ENCODE data around the gene FETUB.
A peak's percentile ranks its signal among the peaks of the same experiment; 100 is the strongest.
"Not testable (repeated sequence)": the region's sequence is repeated elsewhere in the genome, so short reads cannot be mapped to it uniquely, and the experiment has no call there.

The FETUB gene

DNA sequence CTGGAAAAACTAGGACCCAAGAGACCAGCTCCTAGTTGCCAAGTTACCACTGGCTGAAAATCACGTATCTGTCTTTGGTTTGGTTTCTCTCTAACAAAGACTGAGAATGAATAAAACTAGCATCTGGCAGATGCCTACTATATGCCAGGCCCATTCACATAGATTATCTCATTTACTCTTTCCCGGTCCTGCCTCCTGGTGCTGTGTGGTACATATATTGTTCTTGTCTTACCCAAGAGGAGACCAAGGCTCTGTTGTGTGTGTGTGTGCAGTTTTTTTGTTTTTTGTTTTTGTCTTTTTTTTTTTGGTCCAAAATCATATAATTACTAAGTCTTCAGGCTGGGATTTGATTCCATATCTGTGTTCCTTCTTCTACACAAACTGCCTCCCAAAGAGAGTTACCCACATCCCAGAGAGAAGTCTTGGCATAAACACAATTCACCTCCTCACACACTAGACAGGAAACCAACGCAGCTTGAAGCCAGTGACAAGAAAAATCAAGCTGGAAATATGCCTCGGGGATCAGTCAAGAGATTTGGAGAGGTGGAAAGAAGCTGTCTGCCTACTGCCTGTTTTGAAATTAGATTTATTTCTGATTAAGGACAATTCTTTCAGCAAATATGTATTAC, 26.4 kb upstream of the FETUB start:
- no peak for DNase-seq (ENCODE audit: low read depth)

DNA sequence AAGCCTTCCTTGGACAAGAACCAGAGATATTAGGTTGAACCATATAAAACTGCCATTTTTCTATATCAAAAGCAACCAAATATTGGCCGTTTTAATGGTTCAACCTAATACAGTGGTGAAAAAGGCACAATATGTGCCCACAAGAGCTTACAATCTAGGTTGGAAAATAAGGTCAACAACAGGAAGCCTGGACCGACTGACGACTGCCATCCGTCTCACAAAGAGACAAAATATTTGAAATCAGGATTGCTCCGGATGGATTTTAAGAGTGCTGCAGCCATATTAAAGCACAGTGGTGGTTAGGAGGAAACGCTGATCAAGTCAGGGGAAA, 26.0 kb upstream of the FETUB start:
- no peak for DNase-seq (ENCODE audit: low read depth)

DNA sequence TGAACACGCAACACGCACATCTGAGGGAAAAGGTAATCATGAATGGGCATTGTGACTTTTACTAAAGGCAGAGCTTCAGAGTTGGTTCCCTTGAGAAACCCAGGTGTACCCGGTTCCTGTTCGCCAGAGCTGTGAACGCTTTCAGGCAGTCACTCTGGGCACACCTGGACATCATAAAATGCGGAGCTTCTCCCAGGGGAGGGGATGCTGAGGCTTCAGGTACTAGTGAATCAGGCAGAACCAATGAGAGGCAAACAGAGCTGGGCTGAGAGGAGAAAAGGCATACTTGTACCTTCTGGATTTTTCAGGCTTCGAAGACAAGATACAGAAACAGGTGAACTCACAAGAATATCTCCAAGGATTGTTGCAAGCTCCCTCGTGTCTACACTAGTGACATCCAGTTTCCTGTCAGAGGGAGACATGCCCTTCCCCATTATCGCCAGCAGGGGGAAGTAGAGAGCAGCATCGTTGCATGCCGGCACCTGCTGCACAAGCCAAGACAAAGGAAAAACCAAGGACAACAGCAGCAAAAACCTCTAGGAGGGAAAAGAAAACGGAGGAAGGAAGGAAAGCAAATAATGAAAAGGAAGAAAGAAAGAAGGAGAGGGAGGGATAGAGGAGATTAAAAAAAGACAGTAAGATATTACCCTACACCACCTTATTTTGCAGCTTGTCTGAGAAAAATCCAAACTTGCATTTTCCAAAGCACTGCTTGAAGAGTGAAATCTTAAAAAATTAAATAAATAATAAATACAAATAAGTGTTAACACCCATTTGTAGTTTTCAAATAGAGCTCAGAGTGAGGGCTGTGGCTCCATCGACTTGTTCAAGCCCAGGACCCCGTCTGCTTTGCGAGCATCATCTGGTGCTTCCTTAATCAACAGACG, 25.4 kb upstream of the FETUB start:
- DNase-seq (ENCODE audit: low read depth): peak; percentile 55

DNA sequence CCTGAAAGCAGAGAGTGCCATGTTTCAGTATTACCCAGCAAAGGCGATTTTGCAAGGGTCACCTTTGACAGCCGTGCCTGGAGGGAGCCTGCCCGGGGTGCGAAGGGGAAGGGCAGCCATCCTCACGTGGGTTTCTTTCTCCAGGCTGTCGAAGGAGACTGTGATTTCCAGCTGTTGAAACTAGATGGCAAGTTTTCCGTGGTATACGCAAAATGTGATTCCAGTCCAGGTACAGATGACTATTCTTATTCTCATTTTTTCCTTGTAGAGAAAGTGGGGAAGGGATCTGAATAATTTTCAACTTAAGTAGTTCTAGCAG, 23.9 kb upstream of the FETUB start:
- no peak for DNase-seq (ENCODE audit: low read depth)

DNA sequence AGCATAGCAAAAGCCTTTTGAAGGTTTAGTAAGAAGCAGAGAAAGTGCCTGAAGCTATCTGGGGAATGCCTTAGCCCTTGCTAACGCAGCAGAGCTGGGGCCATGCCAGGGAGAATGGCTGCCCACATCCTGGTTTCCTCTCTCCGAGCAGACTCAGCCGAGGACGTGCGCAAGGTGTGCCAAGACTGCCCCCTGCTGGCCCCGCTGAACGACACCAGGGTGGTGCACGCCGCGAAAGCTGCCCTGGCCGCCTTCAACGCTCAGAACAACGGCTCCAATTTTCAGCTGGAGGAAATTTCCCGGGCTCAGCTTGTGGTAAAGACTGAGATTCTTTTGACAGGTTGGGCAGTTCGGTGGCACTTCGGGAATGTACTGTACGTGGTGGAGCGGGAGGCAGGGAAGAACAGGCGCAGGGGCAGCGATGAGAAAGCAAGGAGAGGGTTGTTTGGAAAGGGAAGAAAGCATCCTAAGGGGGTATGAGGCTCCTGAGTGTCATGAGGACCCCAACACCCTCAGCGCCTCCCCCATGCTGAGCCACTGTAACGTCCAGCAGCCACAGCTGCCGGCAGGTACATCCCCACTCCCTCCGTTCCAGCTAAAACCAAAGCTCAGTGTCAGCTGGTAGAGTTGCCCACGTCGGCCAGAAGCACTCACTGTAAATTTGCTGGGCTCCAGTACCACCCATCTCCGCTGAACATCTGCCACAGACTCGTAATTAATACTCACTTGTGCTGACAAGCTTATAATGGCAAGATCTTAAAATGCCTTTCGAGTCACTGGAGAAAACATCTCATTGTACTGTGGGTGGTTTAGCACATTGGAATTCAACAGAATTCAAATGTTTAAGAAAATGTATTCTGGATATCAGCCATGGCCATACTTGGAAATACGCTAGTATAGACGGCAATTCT, 22.9 kb upstream of the FETUB start:
- peak; percentile 73 for DNase-seq (ENCODE audit: low read depth)

DNA sequence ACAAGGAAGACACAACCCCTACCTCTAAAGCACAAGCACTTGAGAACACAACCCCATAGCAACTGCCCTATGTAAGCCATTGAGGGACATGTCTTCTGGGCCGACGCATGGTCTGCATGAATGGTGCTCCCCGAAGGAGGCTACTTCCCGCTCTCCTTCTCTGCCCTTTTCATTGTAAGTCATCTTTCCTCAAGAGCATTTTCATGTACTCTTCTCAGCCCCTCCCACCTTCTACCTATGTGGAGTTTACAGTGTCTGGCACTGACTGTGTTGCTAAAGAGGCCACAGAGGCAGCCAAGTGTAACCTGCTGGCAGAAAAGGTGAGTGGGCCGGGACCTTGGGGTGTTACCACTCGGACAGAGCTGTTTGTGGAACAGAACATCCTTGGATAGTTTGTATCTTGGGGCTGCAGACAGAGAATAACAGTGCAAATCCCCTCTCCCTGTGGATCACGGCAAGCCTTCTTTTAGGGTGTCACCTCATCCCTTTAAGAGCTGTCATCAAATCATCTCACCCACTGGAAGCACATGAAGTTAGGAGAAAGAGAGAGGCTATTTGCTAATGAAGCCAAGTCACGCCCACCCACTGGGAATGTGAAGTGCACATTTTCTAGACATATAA, 21.8 kb upstream of the FETUB start:
- no peak for DNase-seq (ENCODE audit: low read depth)

DNA sequence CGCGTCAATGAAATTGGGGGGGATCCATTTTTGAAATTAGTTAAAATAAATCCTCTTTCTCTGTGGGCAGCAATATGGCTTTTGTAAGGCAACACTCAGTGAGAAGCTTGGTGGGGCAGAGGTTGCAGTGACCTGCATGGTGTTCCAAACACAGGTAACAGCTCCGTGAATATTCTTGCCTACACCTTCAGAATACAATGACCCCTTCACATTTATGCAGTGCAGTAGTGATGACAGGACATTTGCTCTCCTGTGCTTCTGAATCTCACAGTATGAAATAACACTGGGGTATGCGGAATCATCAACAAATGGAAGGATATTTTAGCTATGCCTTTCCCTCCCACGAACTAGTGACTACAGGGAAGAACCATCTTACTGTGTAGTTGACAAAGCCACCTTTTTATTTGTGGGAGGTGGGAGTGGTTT, 20.4 kb upstream of the FETUB start:
- DNase-seq (ENCODE audit: low read depth): no peak

DNA sequence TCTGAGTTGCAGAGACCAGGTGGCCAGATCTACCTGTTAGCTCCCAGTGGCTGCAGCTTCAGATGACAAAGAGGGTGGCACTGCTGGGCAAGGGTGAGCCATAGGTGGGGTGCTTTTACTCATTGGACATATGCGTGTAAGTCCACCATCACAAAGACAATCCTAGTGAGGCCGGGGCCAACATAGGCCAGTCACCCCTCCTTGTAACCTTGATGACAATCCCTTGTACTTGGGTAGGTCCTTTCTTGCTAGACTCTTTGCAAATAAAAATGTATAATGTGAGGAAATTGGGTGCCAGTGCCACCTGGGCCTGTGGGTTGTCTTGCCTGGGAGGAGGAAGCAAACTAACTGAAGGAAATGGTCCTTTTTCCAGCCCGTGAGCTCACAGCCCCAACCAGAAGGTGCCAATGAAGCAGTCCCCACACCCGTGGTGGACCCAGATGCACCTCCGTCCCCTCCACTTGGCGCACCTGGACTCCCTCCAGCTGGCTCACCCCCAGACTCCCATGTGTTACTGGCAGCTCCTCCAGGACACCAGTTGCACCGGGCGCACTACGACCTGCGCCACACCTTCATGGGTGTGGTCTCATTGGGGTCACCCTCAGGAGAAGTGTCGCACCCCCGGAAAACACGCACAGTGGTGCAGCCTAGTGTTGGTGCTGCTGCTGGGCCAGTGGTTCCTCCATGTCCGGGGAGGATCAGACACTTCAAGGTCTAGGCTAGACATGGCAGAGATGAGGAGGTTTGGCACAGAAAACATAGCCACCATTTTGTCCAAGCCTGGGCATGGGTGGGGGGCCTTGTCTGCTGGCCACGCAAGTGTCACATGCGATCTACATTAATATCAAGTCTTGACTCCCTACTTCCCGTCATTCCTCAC, 19.7 kb upstream of the FETUB start:
- no peak for DNase-seq (ENCODE audit: low read depth)

DNA sequence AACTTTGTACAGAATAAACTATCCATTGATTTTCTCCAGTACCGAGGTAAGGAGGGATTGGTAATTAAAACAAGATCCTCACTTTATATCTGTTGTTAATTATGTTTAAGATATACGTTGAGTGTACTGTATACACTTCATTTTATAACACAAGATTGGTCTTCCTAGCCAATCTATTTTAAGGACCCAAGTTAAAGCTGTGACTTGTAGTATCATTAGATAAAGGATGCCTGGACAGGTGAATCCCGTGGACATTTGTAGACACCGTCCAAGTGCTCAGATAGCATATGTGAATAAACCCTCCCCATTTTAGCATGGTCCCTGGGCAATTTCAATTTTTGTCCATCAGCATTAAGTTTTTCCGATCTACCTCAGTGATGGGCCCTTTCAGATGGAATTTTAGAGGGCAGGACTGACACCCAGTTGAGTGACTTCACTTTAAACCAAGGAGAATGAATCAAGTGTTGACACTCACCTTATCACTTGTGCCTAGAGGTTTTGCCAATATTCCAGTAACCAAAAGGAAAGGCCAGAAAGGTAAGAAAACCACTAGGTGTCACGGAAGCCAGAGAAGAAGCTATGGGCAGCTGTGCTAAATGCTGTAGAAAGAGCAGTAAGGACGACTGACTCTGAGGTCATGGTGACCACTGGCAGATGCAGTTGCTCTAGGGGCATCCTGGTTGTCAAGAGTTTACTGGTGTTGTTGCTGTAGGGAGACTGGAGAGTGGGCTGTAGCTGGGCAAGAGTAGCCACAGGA, 18.1 kb upstream of the FETUB start:
- DNase-seq (ENCODE audit: low read depth): no peak

DNA sequence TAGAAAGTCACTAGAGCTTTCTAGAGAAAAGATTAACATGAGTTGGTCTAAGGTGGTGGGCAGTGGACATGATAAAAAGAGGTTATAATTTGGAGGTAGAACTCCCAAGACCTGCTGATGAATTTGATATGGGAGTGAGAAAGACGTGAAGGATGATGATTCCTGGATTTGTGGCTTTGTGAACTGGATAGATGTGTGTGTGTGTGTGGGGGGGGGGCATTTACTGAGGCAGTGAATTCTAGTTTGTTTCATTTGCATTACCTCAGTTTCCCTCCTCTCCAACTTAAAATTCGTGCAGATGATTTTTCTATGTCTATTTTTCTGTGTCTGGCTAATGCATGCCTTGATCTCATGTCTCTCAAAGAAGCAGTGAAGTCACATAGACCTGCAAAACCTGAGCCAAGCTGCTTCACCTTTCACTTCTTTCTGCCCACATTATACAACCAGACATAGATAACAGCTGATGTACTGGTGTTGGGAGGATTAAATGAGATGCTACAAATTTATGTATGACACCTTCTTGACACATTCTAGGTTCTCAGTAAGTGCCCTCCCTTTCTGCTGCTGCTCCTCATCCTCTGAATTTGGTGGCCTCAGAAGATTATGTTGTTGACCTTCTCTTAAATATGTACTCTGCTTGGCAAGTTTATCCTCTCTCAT, 17.4 kb upstream of the FETUB start:
- no peak for DNase-seq (ENCODE audit: low read depth)

DNA sequence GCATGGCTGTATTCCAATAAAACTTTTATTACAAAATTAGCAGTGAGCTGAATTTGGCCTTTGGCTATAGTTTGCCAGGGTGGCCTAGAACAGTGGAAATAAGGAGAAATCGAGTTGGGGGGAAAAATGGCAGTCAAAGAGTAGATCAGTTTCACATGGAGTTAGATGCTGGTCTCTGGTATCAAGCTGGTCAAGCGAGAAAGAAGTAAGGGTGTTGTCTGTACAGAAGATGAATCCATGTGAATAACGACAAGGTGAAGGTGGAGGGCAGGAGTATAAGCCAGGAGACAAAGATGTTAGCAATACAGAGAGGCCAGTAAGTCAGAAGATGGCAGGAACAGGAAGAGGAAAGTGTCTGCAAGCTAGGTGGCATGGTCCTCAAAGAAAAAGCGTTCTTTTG, 15.6 kb upstream of the FETUB start:
- DNase-seq (ENCODE audit: low read depth): no peak

DNA sequence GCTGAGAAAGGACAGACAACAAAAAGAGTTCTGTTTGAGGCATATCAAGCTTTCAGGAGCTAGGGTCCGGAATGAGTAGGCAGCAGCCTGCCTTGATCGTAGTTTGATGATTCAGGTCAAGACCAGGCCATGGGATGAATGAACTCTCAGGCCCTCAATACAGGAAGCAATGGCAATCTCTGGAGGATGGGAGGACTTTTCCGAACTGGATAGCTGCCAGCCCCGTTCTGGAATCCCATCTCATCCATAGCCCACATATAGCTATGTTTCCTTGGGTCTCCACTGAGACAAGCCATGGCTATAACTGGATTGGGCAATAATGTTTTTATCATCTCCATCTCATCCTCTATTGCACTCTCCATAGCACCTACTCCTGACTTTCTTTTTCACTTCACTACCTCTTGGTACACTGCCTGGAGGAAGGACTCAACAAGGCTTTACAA, 14.6 kb upstream of the FETUB start:
- DNase-seq (ENCODE audit: low read depth): no peak

DNA sequence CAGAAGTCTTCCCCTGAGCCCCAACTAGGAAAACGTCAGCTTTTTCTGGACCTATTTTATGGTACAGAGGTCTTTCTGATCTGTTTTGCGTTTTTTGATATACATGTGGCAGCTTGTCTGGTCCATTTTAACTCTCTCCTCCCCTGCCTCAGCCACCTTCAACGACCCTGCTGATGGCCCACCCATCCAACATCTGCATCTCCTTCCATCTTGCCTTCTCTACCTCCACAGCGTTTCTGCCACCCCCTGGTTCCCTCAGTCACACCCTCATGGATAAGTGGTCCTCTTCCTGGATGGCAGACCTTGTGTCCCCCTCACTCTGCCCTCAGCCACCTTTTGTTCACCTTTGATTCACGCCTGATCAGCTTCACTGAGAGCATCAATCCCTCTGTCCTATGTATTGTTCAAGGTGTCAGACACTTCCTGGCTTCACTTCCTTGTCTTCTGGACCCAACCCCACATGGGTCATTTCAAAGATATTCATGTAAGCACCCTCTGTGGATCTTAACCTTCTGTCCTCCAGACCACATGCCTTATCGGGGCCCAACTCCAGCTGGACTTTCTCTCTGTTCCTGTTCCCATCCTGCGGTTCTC, 13.8 kb upstream of the FETUB start:
- DNase-seq (ENCODE audit: low read depth): no peak

DNA sequence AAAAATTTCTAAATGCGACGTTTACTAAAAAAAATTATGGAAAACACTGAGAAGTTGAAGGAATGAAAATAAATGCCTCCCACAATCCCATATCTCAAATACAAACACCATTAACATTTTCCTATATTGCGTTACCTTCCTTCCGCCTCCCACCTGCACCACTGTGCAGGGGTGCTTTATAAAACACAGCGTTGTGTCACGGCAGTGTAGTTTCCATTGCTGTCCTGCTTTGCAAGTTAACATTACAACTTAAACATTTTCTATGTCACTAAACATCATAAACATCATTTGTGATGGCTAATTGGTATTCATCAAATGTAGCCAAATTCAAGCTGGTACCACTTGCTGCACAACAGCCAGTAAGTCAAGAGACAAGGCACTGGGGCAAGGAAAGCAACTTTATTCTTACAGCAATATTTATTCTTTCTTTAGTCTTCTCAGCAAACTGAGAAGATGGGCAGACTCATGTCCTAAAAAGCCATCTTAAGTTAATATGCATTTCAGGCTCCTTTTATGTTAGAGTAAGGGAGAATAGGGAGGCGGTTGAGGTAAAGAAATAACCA, 12.3 kb upstream of the FETUB start:
- no peak for DNase-seq (ENCODE audit: low read depth)

DNA sequence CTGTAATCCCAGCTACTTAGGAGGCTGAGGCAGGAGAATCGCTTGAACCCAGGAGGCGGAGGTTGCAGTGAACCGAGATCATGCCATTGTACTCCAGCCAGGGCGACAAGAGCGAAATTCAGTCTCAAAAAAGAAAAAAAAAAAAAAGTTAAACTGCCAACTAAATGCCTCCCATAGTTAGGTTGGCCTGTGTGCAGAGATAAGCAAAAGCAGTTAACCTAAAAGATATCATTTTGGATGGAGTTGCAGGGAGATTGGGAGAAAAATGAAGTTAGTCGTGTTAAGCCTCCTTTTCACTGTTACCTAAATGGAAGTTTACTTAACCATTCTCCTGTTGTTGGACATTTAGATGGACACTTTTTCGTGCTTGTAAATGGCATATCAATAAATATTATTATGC, 11.4 kb upstream of the FETUB start:
- DNase-seq (ENCODE audit: low read depth): no peak

DNA sequence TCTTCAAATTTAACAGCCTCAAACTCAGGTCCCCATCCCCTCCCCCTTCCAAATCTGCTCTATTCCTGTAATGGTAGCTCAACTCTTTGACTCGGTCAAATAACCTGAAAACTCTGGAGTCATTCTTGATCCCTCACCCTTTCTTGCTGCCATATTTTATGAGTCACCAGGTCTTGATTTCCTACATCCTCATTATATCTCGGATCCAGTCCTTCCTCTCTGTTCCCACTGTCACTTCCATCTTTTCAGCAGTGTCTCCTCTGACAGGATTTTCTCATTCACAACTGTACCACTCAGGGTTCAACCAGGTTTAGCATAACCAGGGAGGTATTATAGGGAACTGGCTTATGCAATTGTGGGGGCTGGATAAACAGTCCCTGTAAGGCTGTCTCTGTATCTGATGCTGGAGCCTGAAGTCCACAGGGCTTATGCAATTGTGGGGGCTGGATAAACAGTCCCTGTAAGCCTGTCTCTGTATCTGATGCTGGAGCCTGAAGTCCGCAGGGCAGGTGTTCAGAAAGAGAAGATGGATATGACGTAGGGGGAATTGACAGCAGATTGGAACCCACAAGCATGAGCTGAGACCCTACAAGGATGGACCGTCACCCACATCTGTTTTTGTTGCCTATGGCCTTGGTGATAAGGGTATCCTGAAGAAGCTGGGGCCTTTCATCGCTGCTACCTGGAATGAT, 9.1 kb upstream of the FETUB start:
- DNase-seq (ENCODE audit: low read depth): no peak

DNA sequence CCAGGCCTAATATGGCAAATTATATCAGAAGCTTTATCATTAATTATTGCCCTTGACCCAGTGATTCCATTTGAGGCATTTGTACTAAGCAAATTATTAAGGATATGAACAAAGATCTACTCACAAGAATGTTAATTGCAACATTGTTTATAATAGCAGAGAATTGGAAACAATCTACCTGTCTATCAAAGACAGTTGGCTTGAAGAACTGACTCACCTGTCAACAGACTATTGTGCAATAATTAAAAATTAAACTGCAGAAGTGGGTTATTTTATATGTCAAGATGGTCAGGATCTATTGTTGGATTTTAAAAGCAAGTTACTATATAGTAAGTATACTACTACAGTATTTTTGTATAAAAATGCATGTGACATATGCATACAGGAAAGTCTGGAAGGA, 6.7 kb upstream of the FETUB start:
- DNase-seq (ENCODE audit: low read depth): no peak

DNA sequence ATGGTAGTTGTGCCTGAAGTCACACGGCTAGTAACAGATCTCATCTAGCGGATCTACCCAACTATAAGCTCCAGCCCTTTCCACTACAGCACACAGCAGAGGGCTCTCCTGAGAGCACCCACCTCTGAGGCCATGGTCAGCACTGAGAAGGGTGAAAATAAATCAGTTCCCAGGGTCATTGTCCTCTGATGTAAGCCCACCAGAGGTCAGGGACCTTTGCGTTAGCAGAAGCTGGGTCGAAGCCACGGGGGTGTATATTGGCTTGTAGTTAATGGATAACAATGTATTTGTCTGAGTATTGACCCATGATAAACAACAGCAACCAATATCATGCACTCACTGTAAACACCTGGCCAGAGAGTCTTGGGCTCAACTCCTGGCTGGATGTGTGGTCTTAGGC, 6.0 kb upstream of the FETUB start:
- not testable (repeated sequence) for DNase-seq (ENCODE audit: low read depth)

DNA sequence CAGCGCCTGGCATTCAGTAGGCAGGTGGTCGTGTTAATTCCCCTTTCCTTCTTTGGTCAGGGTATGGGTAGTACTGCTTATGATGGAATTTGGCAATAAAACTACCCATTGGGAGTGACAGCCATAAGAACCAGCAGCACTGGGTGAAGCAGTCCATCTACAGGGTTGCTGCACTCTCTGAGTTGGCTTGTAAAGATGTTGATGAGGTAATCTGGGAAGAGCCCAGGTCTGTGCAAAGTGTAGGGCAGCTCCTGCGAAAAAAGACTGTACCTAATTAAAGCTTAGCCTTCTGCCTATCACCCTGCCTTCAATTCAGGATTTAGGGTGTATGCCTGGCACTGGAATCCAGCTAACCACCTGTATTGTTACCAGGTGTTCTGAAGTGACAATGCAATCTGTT, 4.7 kb upstream of the FETUB start:
- DNase-seq (ENCODE audit: low read depth): no peak

Measured in activated T-helper 9 cell treated with anti-CD3 and anti-CD28 coated beads, Interleukin-2, amount 50 U/mL, for 16 hours (primary cell).